GM18858 (cell line): ENCODE measurements around the gene ANKRD44.

Source experiments
- ATAC-seq: cut with Tn5 transposase; IDR thresholded peaks from one replicate; pipeline ENCODE4 v1.9.1; 2021; ENCODE audit not compliant: unreplicated experiment

ANKRD44 gene

GRCh38 chr2:197124639-197125390 is 185.8 kb downstream of the ANKRD44 start:
- no peak for ATAC-seq

GRCh38 chr2:197122821-197123220 is 187.8 kb downstream of the ANKRD44 start:
- ATAC-seq: no peak

DNA sequence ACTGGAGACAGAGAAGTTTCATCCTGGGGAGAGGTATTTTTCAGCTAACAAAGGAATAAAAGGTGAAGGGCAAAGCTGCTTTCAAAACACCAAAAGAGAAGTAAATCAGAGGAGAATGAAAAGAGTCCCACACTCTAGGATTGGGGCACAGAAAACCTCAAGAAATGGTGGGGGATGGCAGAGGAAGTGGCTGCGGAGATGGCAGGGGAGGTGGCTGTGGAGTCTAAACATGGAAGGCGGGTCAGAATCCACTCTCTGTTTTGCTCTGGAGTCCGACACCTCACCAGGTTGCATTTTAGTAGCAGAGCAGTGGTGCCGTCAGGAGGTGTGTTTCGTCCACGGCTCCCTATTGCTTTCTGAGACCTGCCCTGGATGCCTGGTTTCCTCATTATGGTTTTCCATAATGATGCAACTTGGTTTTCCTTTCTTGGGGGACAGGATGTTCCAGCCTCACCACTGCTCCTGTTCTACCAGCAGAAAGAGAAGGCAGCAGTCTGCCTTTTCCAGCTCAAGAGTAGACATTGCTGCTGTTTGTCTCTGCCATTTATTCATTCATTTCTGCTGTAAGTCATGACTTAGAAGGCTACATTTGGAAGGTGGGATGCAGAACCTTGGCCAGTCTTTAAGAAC is 188.7 kb downstream of the ANKRD44 start:
- ATAC-seq: no peak

DNA sequence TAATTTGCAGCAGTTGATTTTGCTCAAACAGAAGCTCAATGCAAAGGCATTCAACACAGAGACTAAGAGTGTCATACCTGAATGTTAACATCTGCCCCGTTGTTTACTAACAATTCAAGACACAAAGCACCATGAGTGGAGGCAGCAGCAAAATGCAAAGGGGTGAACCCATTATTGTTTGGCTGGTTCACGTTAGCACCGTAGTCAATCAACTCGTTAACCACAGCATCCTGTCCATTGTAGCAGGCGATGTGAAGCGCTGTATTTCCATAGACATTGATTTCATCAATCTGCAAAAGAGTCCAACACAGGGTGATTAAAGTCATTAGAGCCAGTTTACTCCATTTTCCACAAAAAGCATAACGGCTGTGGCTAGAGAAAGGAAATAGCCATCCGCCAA is 189.3 kb downstream of the ANKRD44 start:
- ATAC-seq: no peak

- no peak for ATAC-seq
Observed at GRCh38 chr2:197116306-197116879, 194.2 kb downstream of the ANKRD44 start.

DNA sequence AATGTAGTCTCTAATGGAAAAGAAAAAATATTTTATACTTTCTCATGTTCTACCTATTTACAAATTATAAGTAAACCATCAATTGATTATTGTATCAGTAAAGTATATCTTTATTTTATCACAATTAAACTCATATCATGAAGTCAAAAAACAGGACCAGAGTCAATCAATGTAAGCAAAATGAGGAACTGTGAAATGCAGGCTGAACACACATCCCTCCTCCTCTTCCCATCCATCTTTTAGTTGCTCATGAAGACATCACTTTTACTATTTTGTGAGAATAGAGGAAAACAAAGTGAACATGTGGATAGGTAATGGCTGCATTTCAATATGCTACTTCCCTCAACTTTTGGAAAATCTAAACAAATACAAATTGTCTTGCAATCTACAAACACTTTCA is 195.3 kb downstream of the ANKRD44 start:
- no peak for ATAC-seq

GRCh38 chr2:197113275-197113711 is 197.3 kb downstream of the ANKRD44 start:
- ATAC-seq: peak; percentile 48

GRCh38 chr2:197109326-197109725 is 201.3 kb downstream of the ANKRD44 start:
- ATAC-seq: no peak

DNA sequence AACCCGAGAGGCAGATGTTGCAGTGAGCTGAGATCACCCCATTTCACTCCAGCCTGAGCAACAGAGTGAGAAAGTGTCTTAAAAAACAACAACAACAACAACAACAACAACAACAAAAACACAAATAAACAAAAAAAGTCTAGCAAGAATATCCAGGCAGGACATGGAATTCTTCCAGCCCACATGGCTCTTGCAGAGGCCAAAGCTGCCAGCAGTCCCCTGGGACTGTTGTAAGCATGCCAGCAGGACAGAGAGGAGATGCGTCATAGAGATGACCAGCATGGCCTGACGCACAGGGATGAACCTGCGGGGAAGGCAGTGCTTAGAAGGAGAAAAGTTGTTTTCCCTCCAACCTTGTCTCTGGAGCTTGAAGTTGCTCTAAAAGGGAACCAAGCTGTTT is 201.8 kb downstream of the ANKRD44 start:
- no peak for ATAC-seq

DNA sequence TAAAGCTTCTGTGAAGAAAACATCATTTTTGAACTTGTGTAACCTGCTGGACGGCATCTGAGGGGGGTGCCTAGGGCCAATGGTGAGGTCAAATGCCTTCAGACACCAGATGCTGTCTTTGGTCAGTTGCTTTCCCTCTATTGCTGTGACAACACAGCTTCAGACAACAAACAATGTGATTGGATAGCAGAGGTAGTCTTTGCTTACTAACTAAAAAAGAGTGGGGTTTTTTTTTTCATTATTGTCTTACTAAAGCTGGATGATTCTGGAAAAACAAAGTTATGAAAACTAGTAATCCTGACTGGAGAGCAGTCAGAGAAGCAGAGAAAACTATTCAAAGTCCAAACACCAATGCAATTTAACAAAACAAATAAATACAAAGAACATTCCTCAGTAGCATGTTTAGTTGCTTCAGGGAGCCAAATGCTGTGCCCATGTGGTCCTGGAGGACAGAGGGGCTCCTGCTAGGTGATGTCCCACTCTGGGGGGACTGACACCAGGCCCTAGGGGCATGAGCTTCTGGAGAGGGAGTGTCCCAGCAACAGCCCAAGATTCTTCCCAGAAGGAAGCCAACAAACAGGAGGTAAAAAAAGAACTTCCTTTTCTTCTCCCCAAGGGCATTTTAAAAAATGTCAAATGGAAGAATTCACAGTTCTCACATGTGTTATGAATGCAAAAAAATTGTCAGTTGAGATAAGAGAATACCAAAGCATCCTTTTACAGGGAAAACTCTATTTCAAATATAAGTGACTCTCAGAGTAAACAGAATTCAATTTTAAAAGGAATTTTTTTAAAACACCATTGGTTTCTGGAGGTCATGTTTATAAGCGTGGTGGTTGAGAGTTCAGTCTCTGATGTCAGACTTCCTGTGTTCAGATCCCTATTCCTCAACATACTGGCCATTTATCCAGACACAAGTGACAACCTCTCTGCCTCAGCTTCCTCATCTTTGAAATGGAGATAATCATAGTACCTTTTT is 203.0 kb downstream of the ANKRD44 start:
- no peak for ATAC-seq

DNA sequence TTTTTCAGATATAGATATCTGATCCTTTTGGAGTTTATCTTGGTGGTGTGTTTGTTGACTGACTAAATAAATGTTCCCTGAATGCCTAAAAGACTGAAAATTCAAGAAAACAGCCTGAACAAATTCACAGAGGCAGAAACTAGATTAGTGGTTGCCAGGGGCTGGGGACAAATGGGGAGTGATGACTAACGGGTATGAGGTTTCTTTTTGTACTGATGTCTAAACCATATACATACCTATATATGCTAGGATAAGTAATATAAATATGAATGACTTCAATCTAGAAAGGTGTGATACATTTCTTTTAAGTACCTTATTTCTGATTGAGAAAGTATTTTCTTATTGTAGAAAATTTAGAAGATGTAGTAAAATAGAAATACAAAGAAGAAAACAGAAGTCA is 207.2 kb downstream of the ANKRD44 start:
- no peak for ATAC-seq

DNA sequence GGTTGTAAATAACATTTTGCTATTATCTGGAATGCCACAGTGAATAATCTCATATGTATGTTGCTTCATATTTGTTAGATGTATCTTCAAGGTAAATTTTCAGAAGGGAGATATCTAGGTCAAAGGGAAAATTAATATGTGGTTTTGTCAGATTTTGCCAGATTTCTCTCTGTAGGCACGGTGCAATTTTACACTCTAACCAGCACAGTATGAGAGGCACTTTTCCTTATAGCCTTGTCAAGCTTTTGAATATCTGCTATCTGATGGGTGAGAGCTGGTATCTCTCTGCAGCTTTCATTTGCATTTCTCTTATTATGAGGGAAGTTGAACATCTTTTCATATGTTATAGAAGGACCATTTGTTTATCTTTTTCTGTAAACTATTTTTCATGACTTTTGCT is 208.3 kb downstream of the ANKRD44 start:
- no peak for ATAC-seq

GRCh38 chr2:197101519-197101918 is 209.1 kb downstream of the ANKRD44 start:
- ATAC-seq: no peak

- no peak for ATAC-seq
Observed at GRCh38 chr2:197097578-197098366, 212.8 kb downstream of the ANKRD44 start.

DNA sequence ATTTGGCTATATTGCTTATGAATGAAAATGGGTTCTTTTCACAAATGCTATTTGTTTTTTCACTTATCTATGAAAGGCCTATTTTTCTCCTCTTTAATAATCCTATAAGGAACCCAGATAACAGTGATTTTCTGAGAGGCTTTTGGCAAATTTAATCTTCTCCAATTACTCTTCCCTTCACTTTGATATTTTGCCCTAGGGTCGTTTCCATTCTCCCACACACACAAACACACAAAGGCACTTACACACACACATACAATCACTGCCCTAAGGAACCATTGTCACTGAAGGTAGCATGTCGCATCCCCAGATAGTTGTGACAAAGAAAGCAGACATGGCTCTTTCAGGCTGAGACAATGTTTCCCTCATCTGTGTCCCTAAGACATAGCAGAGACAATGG is 213.9 kb downstream of the ANKRD44 start:
- no peak for ATAC-seq

DNA sequence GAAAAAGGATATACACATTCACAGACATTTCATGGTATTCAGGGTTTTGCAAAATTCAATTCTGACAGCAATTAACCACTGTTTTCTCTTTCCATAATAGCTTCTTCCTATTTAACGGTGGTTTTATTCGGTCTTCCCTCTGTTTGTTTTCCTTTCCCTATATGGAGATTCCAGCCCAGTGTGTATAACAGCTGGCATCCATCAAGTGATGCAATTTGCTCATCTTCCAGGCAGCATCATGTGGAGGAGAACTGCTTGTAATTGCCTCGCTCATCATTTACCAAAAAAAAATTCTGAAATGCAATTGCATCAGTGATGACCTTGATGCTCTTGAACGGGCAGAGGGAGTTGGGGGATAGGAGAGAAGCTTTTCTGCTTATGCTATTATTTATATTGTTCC is 218.1 kb downstream of the ANKRD44 start:
- no peak for ATAC-seq

DNA sequence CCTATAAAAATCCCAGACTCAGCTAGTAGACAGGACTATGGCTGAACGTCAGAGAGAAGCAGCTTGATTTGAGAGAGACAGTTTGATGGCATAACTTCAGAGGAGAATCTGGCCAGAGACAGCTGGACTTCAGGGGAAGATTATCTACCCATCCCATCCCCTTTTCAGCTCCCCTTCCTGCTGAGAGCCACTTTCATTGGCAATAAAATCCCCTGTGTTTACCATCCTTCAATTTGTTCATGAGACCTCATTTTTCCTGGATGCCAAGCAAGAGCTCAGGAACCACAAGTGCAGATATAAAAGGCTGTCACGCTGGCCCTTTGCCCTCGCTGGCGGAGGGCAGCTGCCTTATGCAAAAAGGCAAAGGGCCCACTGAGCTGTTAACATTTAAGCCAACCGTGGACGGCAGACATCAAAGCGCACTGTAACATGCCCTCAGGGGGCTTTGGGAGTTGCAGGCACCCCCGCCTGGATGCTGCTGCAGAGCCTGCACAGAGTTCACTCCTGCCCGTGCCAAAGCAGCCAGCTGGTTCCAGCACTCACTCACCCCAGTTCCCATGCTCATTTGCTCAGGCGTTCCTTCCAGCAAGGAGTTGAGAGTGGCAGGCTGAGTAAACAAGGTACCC is 219.7 kb downstream of the ANKRD44 start:
- no peak for ATAC-seq

- no peak for ATAC-seq
Observed at GRCh38 chr2:197089655-197090054, 220.9 kb downstream of the ANKRD44 start.

DNA sequence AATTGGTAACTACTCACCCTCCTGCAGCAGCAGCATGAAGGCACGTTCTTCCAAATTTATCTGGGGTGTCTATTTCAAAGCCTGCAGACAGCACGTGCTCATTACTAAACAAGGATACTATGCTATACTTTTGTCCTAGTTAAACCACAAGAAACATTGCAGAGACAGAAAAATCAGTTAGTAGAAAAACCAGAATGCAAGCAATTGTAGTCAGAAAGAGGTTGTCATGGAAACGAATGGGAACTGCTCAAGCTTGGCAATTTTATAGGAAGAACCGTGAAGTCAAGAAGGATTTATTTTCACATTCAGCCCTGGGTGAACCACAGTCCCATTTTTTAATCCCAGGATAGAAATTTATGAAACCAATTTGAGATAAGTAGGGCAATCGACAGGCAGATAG is 221.9 kb downstream of the ANKRD44 start:
- ATAC-seq: no peak

GRCh38 chr2:197086500-197086899 is 224.1 kb downstream of the ANKRD44 start:
- ATAC-seq: peak; percentile 71
